Measurements from ENCODE around the gene AGFG1.
A peak's percentile ranks its signal among the peaks of the same experiment; 100 is the strongest.

The AGFG1 gene

DNA sequence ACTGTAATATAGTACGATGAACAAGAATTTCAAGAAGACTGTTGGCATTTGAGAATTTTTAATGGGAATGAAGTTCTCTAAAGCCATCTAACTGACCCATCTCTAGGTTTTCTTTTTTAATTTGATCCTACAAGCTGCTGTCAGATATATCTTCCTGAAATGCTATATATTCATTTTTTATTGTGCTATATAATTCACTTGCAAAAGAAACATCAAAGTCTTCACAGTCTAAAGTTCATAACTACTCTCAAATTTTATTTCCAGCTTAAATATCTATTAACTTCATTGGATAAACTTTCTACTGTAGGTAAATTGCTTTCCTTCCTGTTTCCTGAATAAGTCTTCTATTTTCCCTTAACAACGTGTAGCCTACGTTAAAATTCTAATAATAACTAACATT lies 130.4 kb downstream of the AGFG1 start:
- WGBS, 2 donors (ENCODE audit: extremely low coverage in 2 of 2, insufficient read length in 2 of 2, insufficient replicate concordance in 1 of 2): no CpG with 5 or more reads among the region's 3 CpGs
- H3K9ac ChIP-seq (ENCODE audit: low read depth, low read length, poor library complexity): no peak overlapping the region

DNA sequence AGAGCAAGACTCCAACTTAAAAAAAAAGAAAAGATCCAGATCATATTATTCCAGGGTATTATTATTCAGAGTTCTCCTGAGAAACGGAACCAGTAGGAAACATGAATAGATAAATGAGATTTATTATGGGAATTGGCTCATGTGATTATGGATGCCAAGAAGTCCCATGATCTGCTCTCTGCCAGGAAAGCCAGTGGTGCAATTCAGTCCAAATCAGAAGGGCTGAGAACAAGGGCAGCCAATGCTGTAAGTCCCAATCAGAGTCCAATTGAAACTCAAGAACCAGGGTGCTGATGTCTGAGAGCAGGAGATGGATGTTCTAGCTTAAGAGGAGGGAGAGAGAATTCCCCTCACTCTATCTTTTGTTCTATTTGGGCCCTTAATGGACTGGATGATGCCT lies 134.5 kb downstream of the AGFG1 start:
- Histone ChIP-seq H3K14ac (ENCODE audit: low read length) (no peak overlapping the region), H2BK5ac (ENCODE audit: low read length) (no peak overlapping the region), H3K27ac (replicated peaks; ENCODE audit: low read length) (no peak overlapping the region), H3K4me3 (ENCODE audit: low read length in 2 of 2) (no peak overlapping the region), H2AFZ (ENCODE audit: low read length) (no peak overlapping the region), H3K23ac (ENCODE audit: low read depth, low read length, poor library complexity) (no peak overlapping the region), H2BK12ac (ENCODE audit: low read length) (no peak overlapping the region), H4K8ac (ENCODE audit: low read depth, low read length) (no peak overlapping the region), H3K4ac (ENCODE audit: low read length) (no peak overlapping the region), H3K9ac (ENCODE audit: low read depth, low read length, poor library complexity) (no peak overlapping the region), H2BK120ac (ENCODE audit: low read depth, low read length) (no peak overlapping the region), H3K4me2 (ENCODE audit: insufficient read depth, low read length, poor library complexity, severe bottlenecking) (no peak overlapping the region), H3K36me3 (replicated peaks in 1 of 2; ENCODE audit: control insufficient read depth in 2 of 2, insufficient read depth in 2 of 2, low read length in 2 of 2) (no peaks in the 10 kb centered on the region), H2BK15ac (ENCODE audit: low read length) (no peak overlapping the region), H3K9me3 (replicated peaks in 1 of 2; ENCODE audit: control insufficient read depth in 2 of 2, insufficient read depth in 1 of 2, low read depth in 1 of 2, low read length in 2 of 2) (no peaks in the 10 kb centered on the region), H3K18ac (ENCODE audit: low read length) (no peak overlapping the region), H4K91ac (ENCODE audit: low read depth, low read length, poor library complexity) (no peak overlapping the region), H3K27me3 (ENCODE audit: control insufficient read depth in 3 of 3, insufficient read depth in 3 of 3, low read depth in 1 of 3, low read length in 3 of 3) (no peaks in the 10 kb centered on the region), H3K79me1 (ENCODE audit: low read depth, low read length) (peaks cover 2% of the 10 kb centered on the region), H2AK5ac (ENCODE audit: low read depth, low read length) (no peak overlapping the region), H3K4me1 (ENCODE audit: control insufficient read depth in 2 of 2, insufficient read depth in 1 of 2, low read depth in 1 of 2, low read length in 2 of 2) (no peaks in the 10 kb centered on the region)
- no peak for DNase-seq (ENCODE audit: low spot score)
- no CpG with 5 or more reads among the region's 1 CpG for WGBS, 2 donors (ENCODE audit: extremely low coverage in 2 of 2, insufficient read length in 2 of 2, insufficient replicate concordance in 1 of 2)

More for the DNA sequence above, 130.4 kb downstream of the AGFG1 start:
- H2BK5ac ChIP-seq (ENCODE audit: low read length): no peak overlapping the region
- no peak overlapping the region for H2BK15ac ChIP-seq (ENCODE audit: low read length)
- H3K23ac ChIP-seq (ENCODE audit: low read depth, low read length, poor library complexity): no peak overlapping the region
- H3K79me1 ChIP-seq (ENCODE audit: low read depth, low read length): peaks cover 2% of the 10 kb centered on the region
- H3K4me2 ChIP-seq (ENCODE audit: insufficient read depth, low read length, poor library complexity, severe bottlenecking): no peak overlapping the region
- no peak overlapping the region for H3K4me3 ChIP-seq (ENCODE audit: low read length in 2 of 2)
- no peak overlapping the region for H2BK12ac ChIP-seq (ENCODE audit: low read length)
- no peak overlapping the region for H2AK5ac ChIP-seq (ENCODE audit: low read depth, low read length)
- H2BK120ac ChIP-seq (ENCODE audit: low read depth, low read length): no peak overlapping the region
- H3K36me3 ChIP-seq (replicated peaks in 1 of 2; ENCODE audit: control insufficient read depth in 2 of 2, insufficient read depth in 2 of 2, low read length in 2 of 2): no peaks in the 10 kb centered on the region
- DNase-seq (ENCODE audit: low spot score): no peak
- peaks cover 0 to 5% of the 10 kb centered on the region in 2 donors for H3K4me1 ChIP-seq (ENCODE audit: control insufficient read depth in 2 of 2, insufficient read depth in 1 of 2, low read depth in 1 of 2, low read length in 2 of 2)
- H2AFZ ChIP-seq (ENCODE audit: low read length): no peak overlapping the region
- H3K9me3 ChIP-seq (replicated peaks in 1 of 2; ENCODE audit: control insufficient read depth in 2 of 2, insufficient read depth in 1 of 2, low read depth in 1 of 2, low read length in 2 of 2): no peaks in the 10 kb centered on the region
- H4K8ac ChIP-seq (ENCODE audit: low read depth, low read length): no peak overlapping the region
- no peak overlapping the region for H3K14ac ChIP-seq (ENCODE audit: low read length)
- H4K91ac ChIP-seq (ENCODE audit: low read depth, low read length, poor library complexity): no peak overlapping the region
- H3K27ac ChIP-seq (replicated peaks; ENCODE audit: low read length): no peak overlapping the region
- H3K4ac ChIP-seq (ENCODE audit: low read length): no peak overlapping the region
- H3K27me3 ChIP-seq (ENCODE audit: control insufficient read depth in 3 of 3, insufficient read depth in 3 of 3, low read depth in 1 of 3, low read length in 3 of 3): no peaks in the 10 kb centered on the region
- no peak overlapping the region for H3K18ac ChIP-seq (ENCODE audit: low read length)

DNA sequence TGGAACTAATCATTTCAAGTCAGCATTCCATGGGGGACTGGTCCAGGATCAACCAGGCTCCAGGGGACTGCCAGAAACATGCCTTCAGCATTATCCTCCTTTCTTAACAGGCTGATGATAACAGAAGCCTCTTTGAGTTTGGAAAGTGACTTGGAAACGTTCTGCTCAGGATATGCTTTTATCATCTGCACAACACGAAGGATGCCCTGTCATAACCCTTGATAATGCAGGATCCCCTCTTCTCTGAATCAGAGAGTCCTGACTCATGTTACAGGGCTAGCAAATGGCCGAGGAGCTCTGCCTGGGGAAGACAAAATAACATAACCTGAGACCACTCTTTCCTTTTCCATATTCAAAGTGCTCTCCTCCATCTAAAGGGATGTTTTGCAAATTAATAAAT lies 136.0 kb downstream of the AGFG1 start:
- Histone ChIP-seq H2BK15ac (ENCODE audit: low read length) (no peak overlapping the region), H3K79me1 (ENCODE audit: low read depth, low read length) (peaks cover 2% of the 10 kb centered on the region), H3K4me3 (ENCODE audit: low read length in 2 of 2) (no peak overlapping the region), H3K18ac (ENCODE audit: low read length) (no peak overlapping the region), H3K9me3 (replicated peaks in 1 of 2; ENCODE audit: control insufficient read depth in 2 of 2, insufficient read depth in 1 of 2, low read depth in 1 of 2, low read length in 2 of 2) (no peaks in the 10 kb centered on the region), H3K23ac (ENCODE audit: low read depth, low read length, poor library complexity) (no peak overlapping the region), H4K91ac (ENCODE audit: low read depth, low read length, poor library complexity) (no peak overlapping the region), H2BK12ac (ENCODE audit: low read length) (no peak overlapping the region), H3K4me2 (ENCODE audit: insufficient read depth, low read length, poor library complexity, severe bottlenecking) (no peak overlapping the region), H3K14ac (ENCODE audit: low read length) (no peak overlapping the region), H3K4me1 (ENCODE audit: control insufficient read depth in 2 of 2, insufficient read depth in 1 of 2, low read depth in 1 of 2, low read length in 2 of 2) (no peaks in the 10 kb centered on the region), H3K27me3 (ENCODE audit: control insufficient read depth in 3 of 3, insufficient read depth in 3 of 3, low read depth in 1 of 3, low read length in 3 of 3) (no peaks in the 10 kb centered on the region), H4K8ac (ENCODE audit: low read depth, low read length) (no peak overlapping the region), H3K4ac (ENCODE audit: low read length) (no peak overlapping the region), H3K36me3 (replicated peaks in 1 of 2; ENCODE audit: control insufficient read depth in 2 of 2, insufficient read depth in 2 of 2, low read length in 2 of 2) (no peaks in the 10 kb centered on the region), H2AK5ac (ENCODE audit: low read depth, low read length) (no peak overlapping the region), H2AFZ (ENCODE audit: low read length) (no peak overlapping the region), H3K9ac (ENCODE audit: low read depth, low read length, poor library complexity) (no peak overlapping the region), H2BK5ac (ENCODE audit: low read length) (no peak overlapping the region), H3K27ac (replicated peaks; ENCODE audit: low read length) (no peak overlapping the region), H2BK120ac (ENCODE audit: low read depth, low read length) (no peak overlapping the region)
- DNase-seq (ENCODE audit: low spot score): no peak
- WGBS, 2 donors (ENCODE audit: extremely low coverage in 2 of 2, insufficient read length in 2 of 2, insufficient replicate concordance in 1 of 2): no CpG with 5 or more reads among the region's 3 CpGs

DNA sequence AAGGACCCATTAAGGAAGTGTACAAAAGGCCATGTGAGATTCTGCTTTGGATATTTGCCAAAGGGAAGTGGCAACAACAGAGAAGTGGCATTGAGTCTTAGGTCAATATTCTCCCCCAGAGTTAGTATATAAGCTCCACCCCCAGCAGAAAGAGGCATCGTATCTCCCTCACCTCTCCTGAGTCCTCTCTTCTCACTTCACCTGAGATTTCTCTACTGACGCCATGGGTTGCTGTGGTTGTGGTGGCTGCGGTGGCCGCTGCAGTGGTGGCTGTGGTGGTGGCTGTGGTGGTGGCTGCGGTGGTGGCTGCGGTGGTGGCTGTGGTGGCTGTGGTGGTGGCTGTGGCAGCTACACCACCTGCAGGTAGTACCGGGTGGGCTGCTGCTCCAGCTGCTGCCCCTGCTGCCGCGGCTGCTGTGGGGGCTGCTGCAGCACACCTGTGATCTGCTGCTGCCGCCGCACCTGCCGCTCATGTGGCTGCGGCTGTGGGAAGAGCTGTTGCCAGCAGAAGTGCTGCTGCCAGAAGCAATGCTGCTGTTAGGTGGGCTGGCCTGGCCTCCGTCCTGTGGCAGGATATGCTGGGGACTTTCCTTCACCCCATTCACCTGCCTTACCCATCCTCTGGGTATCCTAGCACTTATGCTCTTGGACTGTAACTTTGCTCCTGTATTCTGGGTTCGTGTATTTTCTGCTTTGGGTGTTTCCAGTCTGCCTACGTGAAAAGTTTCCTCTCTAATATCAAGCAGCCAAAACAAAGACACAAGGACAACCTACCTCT lies 136.8 kb downstream of the AGFG1 start:
- Histone ChIP-seq H4K8ac (ENCODE audit: low read depth, low read length) (no peak overlapping the region), H3K4ac (ENCODE audit: low read length) (no peak overlapping the region)

More for the DNA sequence above, 136.8 kb downstream of the AGFG1 start:
- H2BK15ac ChIP-seq (ENCODE audit: low read length): peak overlapping the region; percentile 11
- H4K91ac ChIP-seq (ENCODE audit: low read depth, low read length, poor library complexity): no peak overlapping the region
- H3K27ac ChIP-seq (replicated peaks; ENCODE audit: low read length): no peak overlapping the region
- H3K79me1 ChIP-seq (ENCODE audit: low read depth, low read length): peaks cover 2% of the 10 kb centered on the region
- no peak overlapping the region for H2BK5ac ChIP-seq (ENCODE audit: low read length)
- H3K4me2 ChIP-seq (ENCODE audit: insufficient read depth, low read length, poor library complexity, severe bottlenecking): no peak overlapping the region
- H3K9me3 ChIP-seq (replicated peaks in 1 of 2; ENCODE audit: control insufficient read depth in 2 of 2, insufficient read depth in 1 of 2, low read depth in 1 of 2, low read length in 2 of 2): no peaks in the 10 kb centered on the region
- no peak overlapping the region for H3K23ac ChIP-seq (ENCODE audit: low read depth, low read length, poor library complexity)
- H3K9ac ChIP-seq (ENCODE audit: low read depth, low read length, poor library complexity): peak overlapping the region; percentile 21
- no peak overlapping the region for H2AFZ ChIP-seq (ENCODE audit: low read length)
- no peak overlapping the region for H3K4me3 ChIP-seq (ENCODE audit: low read length in 2 of 2)
- DNase-seq (ENCODE audit: low spot score): no peak
- H2BK12ac ChIP-seq (ENCODE audit: low read length): no peak overlapping the region
- H3K14ac ChIP-seq (ENCODE audit: low read length): peak overlapping the region; percentile 56
- no CpG with 5 or more reads among the region's 16 CpGs for WGBS, 2 donors (ENCODE audit: extremely low coverage in 2 of 2, insufficient read length in 2 of 2, insufficient replicate concordance in 1 of 2)
- no peaks in the 10 kb centered on the region for H3K4me1 ChIP-seq (ENCODE audit: control insufficient read depth in 2 of 2, insufficient read depth in 1 of 2, low read depth in 1 of 2, low read length in 2 of 2)
- no peak overlapping the region for H2AK5ac ChIP-seq (ENCODE audit: low read depth, low read length)
- no peak overlapping the region for H2BK120ac ChIP-seq (ENCODE audit: low read depth, low read length)
- H3K18ac ChIP-seq (ENCODE audit: low read length): no peak overlapping the region
- no peaks in the 10 kb centered on the region for H3K36me3 ChIP-seq (replicated peaks in 1 of 2; ENCODE audit: control insufficient read depth in 2 of 2, insufficient read depth in 2 of 2, low read length in 2 of 2)
- H3K27me3 ChIP-seq (ENCODE audit: control insufficient read depth in 3 of 3, insufficient read depth in 3 of 3, low read depth in 1 of 3, low read length in 3 of 3): no peaks in the 10 kb centered on the region

All from neuronal stem cell (in vitro differentiated cells).